Measurements from ENCODE around the gene GDA. TPM values are rescaled to one million over a fixed set of nuclear protein-coding genes. Genes with fewer than 3 reads are reported as not detected.

GDA gene
- total and polyA plus RNA-seq, 10 donors = 0.02 to 0.19 (median 0.05) TPM; not detected in 6

DNA sequence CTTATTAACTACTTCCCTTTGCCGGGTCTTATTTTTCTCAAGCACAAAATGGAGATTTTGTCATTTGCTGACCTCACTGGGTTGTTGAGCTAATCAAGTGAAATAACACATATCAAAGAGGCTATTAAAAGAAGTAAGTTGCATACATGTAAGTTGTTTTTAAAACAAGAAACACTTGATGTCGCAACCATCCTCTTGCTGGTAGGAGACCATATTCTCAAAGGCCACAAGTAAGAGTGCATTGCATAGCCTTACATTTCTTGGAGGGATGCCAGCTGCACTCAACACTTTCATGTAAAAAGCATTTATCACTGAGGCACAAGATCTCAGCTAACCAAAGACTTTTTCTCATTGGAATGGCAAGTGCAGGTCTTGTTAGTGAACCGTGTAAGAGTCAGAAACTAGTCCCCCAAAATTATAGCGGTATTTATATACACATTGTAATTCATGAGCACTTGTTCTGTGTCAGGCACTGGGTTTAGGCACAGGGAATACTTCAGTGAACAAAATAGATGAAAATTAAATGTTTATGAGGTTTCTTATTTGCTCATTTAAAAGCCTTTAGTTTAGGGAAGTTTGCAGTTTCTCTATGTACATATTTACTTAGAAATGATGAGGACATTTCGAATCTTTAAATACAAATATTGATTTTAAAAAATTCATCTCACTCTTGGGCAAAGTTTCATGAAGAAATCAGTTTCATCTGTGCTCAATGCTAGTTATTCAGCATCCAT, 143.8 kb downstream of the GDA start:
- peak overlapping the region in 7 of 8 donors; percentile 31 to 83 (median 69) for H3K27ac ChIP-seq
- TF ChIP-seq POLR2A (IDR thresholded peaks at IDR 0.05) (no peak), POLR2AphosphoS5 (IDR thresholded peaks at IDR 0.05) (peak in 1 of 3 donors; percentile 52)
- TF ChIP-seq, protein P1, sequence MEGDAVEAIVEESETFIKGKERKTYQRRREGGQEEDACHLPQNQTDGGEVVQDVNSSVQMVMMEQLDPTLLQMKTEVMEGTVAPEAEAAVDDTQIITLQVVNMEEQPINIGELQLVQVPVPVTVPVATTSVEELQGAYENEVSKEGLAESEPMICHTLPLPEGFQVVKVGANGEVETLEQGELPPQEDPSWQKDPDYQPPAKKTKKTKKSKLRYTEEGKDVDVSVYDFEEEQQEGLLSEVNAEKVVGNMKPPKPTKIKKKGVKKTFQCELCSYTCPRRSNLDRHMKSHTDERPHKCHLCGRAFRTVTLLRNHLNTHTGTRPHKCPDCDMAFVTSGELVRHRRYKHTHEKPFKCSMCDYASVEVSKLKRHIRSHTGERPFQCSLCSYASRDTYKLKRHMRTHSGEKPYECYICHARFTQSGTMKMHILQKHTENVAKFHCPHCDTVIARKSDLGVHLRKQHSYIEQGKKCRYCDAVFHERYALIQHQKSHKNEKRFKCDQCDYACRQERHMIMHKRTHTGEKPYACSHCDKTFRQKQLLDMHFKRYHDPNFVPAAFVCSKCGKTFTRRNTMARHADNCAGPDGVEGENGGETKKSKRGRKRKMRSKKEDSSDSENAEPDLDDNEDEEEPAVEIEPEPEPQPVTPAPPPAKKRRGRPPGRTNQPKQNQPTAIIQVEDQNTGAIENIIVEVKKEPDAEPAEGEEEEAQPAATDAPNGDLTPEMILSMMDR (IDR thresholded peaks at IDR 0.05 in 8 of 11, conservative IDR thresholded peaks at IDR 0.05 in 3 of 11) = no peak
- no peak for DNase-seq
- peaks cover 0 to 34% (median 6%) of the 10 kb centered on the region in 6 donors for H3K4me1 ChIP-seq
- no peaks in the 10 kb centered on the region for H3K27me3 ChIP-seq (replicated peaks in 1 of 7)
- 64 to 77% (median 71%) methylated on average over 5 of the region's 5 CpGs for WGBS, 5 donors
- H3K36me3 ChIP-seq = no peaks in the 10 kb centered on the region
- H3K9me3 ChIP-seq = no peaks in the 10 kb centered on the region
- intact Hi-C loops (cut with DNase I; ENCODE audit: low total_unique reads) = no loop called here
- H3K4me3 ChIP-seq = no peak overlapping the region

DNA sequence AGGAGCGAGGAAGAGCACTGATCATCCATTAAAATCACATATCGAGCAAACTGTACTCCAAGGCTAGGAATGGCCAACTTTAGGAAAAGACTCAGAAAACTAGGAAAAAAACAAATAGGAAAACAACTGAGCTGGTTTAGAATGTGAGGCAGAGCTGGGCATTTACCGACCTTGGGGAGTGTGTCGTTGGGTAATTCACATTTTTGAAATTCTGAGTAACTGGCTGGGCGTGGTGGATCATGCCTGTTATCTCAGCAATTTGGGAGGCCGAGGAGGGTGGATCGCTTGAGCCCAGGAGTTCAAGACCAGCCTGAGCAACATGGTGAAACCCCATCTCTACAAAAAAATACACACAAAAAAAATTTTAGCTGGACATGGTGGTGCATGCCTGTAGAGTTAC, 145.7 kb downstream of the GDA start:
- H3K36me3 ChIP-seq = no peaks in the 10 kb centered on the region
- H3K4me1 ChIP-seq = peaks cover 0 to 34% (median 6%) of the 10 kb centered on the region in 6 donors
- no peaks in the 10 kb centered on the region for H3K9me3 ChIP-seq
- WGBS, 5 donors = 60 to 81% (median 74%) methylated on average over 7 of the region's 7 CpGs
- TF ChIP-seq POLR2A (IDR thresholded peaks at IDR 0.05) (no peak), POLR2AphosphoS5 (IDR thresholded peaks at IDR 0.05) (no peak)
- TF ChIP-seq, protein P1 (IDR thresholded peaks at IDR 0.05 in 8 of 11, conservative IDR thresholded peaks at IDR 0.05 in 3 of 11) = no peak
- H3K27me3 ChIP-seq (replicated peaks in 1 of 7) = no peaks in the 10 kb centered on the region
- peak overlapping the region in 6 of 8 donors; percentile 2 to 83 (median 64) for H3K27ac ChIP-seq
- intact Hi-C loops (cut with DNase I; ENCODE audit: low total_unique reads) = no loop called here
- no peak overlapping the region for H3K4me3 ChIP-seq
- DNase-seq = no peak

DNA sequence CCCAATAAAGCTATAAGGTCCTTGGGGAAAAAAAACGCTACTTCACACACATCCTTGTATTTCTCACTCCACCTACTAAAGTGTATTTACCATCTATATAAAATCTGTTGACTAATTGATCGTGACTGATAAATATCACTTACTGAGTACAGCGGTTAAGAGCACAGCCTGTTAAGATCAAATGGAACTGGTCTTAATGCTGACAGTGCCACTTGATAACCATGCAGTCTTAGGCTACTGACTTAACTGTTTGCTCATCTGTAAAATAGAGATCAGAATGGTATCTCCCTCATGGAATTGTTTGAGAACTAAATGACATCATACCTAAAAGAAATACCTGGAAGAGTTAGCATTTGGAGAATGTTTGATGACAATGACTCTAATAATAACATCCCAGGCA, 148.3 kb downstream of the GDA start:
- no peak overlapping the region for H3K27ac ChIP-seq
- TF ChIP-seq POLR2A (IDR thresholded peaks at IDR 0.05) (no peak), POLR2AphosphoS5 (IDR thresholded peaks at IDR 0.05) (no peak)
- TF ChIP-seq, protein P1 (IDR thresholded peaks at IDR 0.05 in 8 of 11, conservative IDR thresholded peaks at IDR 0.05 in 3 of 11) = no peak
- H3K36me3 ChIP-seq = no peaks in the 10 kb centered on the region
- intact Hi-C loops (cut with DNase I; ENCODE audit: low total_unique reads) = no loop called here
- no peak overlapping the region for H3K4me3 ChIP-seq
- peaks cover 0 to 37% (median 8%) of the 10 kb centered on the region in 6 donors for H3K4me1 ChIP-seq
- no peak for DNase-seq
- WGBS, 5 donors = 81 to 90% (median 84%) methylated on average over 3 of the region's 3 CpGs
- no peaks in the 10 kb centered on the region for H3K9me3 ChIP-seq
- no peaks in the 10 kb centered on the region for H3K27me3 ChIP-seq (replicated peaks in 1 of 7)

DNA sequence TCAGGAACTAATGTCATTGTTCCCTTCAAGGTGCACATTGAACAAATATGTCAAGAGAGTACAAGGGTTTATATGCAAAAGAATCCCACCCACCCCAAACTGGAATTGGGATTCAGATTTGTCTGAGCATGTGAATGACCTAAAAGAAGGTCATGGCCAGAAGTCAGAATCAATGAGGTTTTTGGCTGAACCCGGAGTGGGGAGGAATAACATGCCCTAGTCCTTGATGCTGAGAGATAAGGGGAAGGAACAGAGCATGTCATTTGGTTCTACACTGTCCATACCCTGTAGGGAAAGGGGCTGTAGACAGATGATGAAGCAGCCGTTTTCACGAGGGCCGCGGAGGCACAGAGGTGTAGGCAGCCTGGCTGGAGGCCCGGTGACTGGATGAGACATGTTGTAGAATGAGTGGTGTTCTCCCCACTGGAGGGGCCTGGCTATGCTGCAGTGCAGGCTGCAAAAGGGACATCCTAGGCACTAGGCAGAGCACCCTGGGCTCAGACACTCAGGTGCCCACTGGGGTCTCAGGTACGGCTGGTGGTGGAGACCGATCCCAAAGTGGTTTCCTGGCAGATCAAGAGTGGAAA, 149.9 kb downstream of the GDA start:
- Histone ChIP-seq H3K36me3 (no peaks in the 10 kb centered on the region), H3K4me1 (peaks cover 4 to 26% (median 11%) of the 10 kb centered on the region in 6 donors), H3K27ac (no peak overlapping the region), H3K27me3 (replicated peaks in 1 of 7) (no peaks in the 10 kb centered on the region), H3K9me3 (no peaks in the 10 kb centered on the region), H3K4me3 (no peak overlapping the region)
- 92 to 96% (median 93%) methylated on average over 8 of the region's 8 CpGs for WGBS, 5 donors
- intact Hi-C loops (cut with DNase I; ENCODE audit: low total_unique reads) = no loop called here
- TF ChIP-seq, protein P1 (IDR thresholded peaks at IDR 0.05 in 8 of 11, conservative IDR thresholded peaks at IDR 0.05 in 3 of 11) = no peak
- TF ChIP-seq POLR2A (IDR thresholded peaks at IDR 0.05) = no peak
- DNase-seq = no peak
